HG03103 (cell line): Measurements from ENCODE around the gene SHROOM3.
"Not testable (repeated sequence)": the region's sequence is repeated elsewhere in the genome, so short reads cannot be mapped to it uniquely, and the experiment has no call there.

Experiments
- ATAC-seq: cut with Tn5 transposase; IDR thresholded peaks from one replicate; pipeline ENCODE4 v1.9.1; 2021; ENCODE audit warnings: low read depth; ENCODE audit not compliant: unreplicated experiment

Gene SHROOM3

GRCh38 chr4:76706581-76706980 is 271.6 kb downstream of the SHROOM3 start:
- no peak for ATAC-seq

DNA sequence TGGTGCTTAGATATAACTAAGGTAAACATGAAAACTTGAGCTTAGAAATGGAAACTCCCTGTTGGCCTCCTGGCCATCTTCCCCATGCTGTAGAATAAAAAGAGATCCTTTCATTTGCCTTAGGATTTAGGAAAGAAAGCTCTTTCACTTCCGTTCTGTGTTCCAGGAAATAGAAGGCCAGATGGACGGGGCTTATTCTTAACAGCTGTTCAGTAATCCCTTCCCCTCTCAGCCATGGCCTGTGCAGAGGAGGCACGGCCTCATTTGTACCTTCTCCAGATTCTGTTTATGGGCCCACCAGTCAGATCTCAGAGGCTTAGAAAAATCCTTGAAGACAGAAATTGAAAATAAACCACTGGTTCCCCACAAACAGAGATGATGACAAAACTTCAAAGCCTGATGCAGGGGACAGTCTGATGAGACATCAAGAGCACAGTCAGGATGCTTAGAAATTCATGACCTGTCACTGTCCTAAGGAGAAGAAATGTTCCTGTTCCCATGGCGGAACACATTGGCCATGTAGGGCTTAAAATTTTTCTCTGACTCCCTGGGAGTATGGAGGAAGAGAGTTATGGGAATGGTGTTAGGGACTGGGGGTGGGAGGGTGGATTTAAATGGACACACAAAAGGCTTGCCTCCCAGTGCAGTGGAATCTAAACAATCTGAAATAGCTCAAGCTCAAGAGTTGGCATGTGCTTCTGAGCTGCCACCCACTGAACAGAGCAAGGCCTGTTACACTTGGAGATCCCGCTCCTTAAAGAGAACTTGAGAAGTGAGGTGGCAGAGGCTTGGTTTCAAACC is 274.1 kb downstream of the SHROOM3 start:
- ATAC-seq: no peak

GRCh38 chr4:76709772-76710090 is 274.7 kb downstream of the SHROOM3 start:
- no peak for ATAC-seq

DNA sequence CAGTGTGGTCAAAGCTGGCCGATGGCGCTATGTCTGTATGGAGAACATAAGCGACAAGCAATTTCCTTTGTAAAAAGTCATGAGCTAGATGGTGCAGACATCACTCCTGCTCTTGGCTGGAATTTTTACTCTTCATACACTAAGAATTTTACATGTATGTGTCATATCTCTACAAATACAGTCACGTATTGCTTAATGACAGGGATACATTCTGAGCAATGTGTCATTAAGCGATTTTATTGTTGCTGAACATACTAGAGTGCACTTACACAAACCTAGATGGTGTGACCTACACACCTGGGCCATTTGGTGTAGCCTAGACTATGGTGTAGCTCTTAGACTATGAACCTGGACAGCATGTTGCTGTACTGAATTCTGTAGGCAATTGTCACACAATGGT is 277.5 kb downstream of the SHROOM3 start:
- no peak for ATAC-seq

DNA sequence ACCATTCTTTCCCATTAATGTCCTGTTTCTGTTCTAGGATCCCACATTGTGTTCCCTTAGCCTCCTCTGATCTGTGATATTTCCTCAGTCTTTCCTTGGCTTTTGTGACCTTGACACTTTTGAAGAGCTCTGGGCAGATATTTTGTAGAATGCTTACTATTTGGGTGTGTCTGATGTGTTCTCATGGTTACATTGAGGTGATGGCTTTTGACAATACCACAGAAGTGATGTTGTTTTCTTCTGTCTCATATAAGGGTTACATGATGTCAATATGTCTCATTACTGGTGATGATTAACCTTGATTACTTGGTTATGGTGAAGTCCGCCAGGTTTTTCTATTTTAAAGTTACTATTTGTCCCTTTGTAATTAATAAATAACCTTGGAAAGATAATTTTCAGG is 279.2 kb downstream of the SHROOM3 start:
- no peak for ATAC-seq

- no peak for ATAC-seq
Measured at GRCh38 chr4:76716020-76716419, 281.0 kb downstream of the SHROOM3 start.

GRCh38 chr4:76716658-76717057 is 281.6 kb downstream of the SHROOM3 start:
- no peak for ATAC-seq

- ATAC-seq: no peak
Measured at GRCh38 chr4:76717431-76717830, 282.4 kb downstream of the SHROOM3 start.

GRCh38 chr4:76718021-76718420 is 283.0 kb downstream of the SHROOM3 start:
- no peak for ATAC-seq

DNA sequence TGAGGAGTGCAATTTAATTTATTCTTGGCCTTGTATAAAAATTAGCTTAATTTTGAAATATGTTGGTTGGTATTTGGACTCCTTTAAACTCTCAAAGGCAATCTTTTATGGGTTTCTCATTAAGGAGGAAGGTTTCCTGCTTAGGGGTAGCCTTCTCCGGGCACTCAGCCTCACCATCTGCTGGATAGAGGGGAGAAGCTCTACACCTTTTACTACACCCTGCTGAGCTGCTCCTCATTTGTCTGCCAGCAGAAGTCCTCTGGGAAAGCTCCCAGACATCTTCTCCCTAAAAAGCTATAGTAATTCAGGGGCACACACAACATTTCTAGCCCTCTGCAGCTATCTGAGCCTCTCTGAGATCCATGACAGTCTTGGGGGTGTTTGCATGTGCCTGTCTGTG is 283.8 kb downstream of the SHROOM3 start:
- ATAC-seq: no peak

GRCh38 chr4:76720121-76720520 is 285.1 kb downstream of the SHROOM3 start:
- no peak for ATAC-seq

GRCh38 chr4:76722146-76722545 is 287.1 kb downstream of the SHROOM3 start:
- ATAC-seq: not testable (repeated sequence)

DNA sequence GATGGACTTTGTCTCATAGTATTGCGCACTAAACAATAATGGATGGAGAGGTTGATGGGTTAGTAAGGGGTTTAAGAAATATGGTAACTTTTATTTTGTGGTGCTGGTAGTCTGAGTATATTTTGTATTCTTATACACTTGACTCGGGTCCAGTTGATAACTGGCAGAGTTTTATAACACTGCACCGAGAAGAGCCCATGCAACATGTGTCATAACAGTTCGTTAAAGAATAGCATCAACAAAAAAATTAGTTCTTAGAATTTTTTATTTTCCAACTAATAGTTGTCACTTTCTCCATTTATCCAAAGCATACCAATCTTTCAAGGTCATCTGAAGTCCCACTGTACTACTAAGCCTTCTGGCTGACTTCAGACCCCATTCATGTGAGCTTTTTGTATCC is 287.8 kb downstream of the SHROOM3 start:
- ATAC-seq: no peak

GRCh38 chr4:76723373-76723772 is 288.3 kb downstream of the SHROOM3 start:
- ATAC-seq: no peak

- ATAC-seq: no peak
Measured at GRCh38 chr4:76723924-76724323, 288.9 kb downstream of the SHROOM3 start.

DNA sequence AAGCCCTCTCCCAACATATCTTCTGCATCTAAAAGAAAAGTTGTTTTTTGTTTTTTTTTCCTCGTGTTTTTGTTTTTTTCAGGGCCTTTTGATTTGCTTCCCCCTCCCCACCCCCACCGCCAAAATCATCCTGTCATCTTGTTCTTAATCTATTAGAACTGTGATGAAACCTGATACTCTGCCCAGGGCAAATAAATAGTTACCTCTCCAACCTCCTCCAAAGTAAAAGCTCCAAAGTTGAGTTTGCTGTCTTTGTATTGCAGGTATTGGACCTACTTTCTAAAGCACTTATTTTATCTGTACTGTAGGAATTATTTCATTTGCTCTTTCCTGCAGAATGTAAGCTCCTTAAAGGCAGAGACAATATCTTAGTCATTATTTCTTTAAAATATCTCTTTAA is 290.0 kb downstream of the SHROOM3 start:
- ATAC-seq: no peak

DNA sequence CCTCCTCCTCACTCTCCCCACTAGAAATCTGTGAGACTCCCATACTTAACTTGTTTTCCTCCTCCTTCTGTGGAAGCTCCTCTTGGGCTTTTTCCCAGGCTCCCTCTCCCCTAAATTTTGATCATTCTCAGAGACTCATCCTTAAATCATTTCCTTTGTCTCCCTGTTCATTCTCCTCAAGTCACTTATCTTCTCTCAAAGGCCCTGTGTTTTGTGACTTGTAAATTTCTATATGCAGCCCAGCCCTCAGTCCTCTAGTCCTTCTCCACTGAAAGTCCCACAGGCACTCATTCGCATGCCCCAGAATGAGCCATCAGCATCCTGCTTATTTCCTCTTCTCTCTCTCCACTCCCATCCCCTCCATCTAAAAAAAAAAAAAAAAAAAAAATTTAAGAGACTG is 291.1 kb downstream of the SHROOM3 start:
- no peak for ATAC-seq

GRCh38 chr4:76726631-76727030 is 291.6 kb downstream of the SHROOM3 start:
- no peak for ATAC-seq

DNA sequence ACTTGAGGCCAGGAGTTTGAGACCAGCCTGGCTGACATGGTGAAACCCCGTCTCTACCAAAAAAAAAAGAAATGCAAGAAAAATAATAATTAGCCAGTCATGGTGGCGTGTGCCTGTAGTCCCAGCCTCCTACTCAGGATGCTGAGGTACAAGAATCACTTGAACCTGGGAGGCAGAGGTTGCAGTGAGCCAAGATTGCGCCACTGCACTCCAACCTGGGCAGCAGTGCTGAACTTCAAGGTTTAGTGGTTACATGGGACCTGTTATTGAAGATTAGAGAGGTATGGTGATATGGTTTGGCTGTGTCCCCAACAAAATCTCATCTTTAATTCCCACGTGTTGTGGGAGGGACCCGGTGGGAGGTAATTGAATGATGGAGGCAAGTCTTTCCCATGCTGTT is 292.9 kb downstream of the SHROOM3 start:
- not testable (repeated sequence) for ATAC-seq

- no peak for ATAC-seq
Measured at GRCh38 chr4:76729460-76729859, 294.4 kb downstream of the SHROOM3 start.

GRCh38 chr4:76729980-76730379 is 295.0 kb downstream of the SHROOM3 start:
- ATAC-seq: no peak

GRCh38 chr4:76732246-76732645 is 297.2 kb downstream of the SHROOM3 start:
- ATAC-seq: no peak
